Breast epithelium (tissue), 3 donors: ENCODE measurements around the gene RHOB.

Source experiments
- POLR2A ChIP-seq: fragments of 450-650 bp; IDR thresholded peaks from one replicate; pipeline ENCODE4 v1.6.1; 2016; ENCODE audit warnings: antibody characterized with exemption, mild to moderate bottlenecking, moderate library complexity
- TF ChIP-seq, protein P1 (sequence below), 3 donors: fragments of 450-650 bp; IDR thresholded peaks; one replicate each; pipeline ENCODE4 v1.5.1; 2016 to 2017; ENCODE audit warnings: antibody characterized with exemption in 3 of 3, mild to moderate bottlenecking in 3 of 3, moderate library complexity in 3 of 3

DNA sequence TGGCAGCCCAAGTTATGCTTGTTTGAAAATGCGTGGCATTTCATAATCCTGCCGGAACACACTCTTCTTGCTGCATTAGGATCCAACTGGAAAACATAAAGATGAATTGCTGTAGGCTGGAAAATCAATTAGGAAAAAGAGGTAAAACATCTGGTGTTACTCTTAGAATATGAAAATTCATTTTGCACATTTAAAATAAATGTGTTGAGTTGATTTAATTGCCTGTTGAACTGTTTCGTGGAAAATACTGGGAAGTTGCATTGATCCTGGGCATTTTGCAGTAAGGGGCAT lies 4.1 kb downstream of the RHOB start:
- TF ChIP-seq, protein P1, sequence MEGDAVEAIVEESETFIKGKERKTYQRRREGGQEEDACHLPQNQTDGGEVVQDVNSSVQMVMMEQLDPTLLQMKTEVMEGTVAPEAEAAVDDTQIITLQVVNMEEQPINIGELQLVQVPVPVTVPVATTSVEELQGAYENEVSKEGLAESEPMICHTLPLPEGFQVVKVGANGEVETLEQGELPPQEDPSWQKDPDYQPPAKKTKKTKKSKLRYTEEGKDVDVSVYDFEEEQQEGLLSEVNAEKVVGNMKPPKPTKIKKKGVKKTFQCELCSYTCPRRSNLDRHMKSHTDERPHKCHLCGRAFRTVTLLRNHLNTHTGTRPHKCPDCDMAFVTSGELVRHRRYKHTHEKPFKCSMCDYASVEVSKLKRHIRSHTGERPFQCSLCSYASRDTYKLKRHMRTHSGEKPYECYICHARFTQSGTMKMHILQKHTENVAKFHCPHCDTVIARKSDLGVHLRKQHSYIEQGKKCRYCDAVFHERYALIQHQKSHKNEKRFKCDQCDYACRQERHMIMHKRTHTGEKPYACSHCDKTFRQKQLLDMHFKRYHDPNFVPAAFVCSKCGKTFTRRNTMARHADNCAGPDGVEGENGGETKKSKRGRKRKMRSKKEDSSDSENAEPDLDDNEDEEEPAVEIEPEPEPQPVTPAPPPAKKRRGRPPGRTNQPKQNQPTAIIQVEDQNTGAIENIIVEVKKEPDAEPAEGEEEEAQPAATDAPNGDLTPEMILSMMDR (IDR thresholded peaks at IDR 0.05) = no peak
- no peak for TF ChIP-seq POLR2A
